PFSK-1 (cell line): ENCODE measurements around the gene FANCC.

Source experiments
- FOXP2 ChIP-seq: optimal IDR thresholded peaks from 2 replicates; pipeline ENCODE3; 2011; ENCODE audit warnings: borderline replicate concordance, control low read depth, inconsistent platforms; ENCODE audit not compliant: insufficient read depth; ENCODE audit errors: extremely low read length, extremely low read depth
- SIN3A ChIP-seq: IDR thresholded peaks from 2 replicates; pipeline ENCODE4 v1.6.1; 2012; ENCODE audit warnings: mild to moderate bottlenecking, low read length, moderate library complexity, borderline replicate concordance; ENCODE audit not compliant: insufficient read depth
- TF ChIP-seq, protein P1 (sequence below), 2 experiments: IDR thresholded peaks; 2 replicates each; pipeline versions ENCODE4 v1.6.1 to v1.8.0; 2011 to 2012; ENCODE audit warnings: low read depth in 2 of 2, low read length in 2 of 2, control low read depth in 1 of 2, inconsistent platforms in 1 of 2, mild to moderate bottlenecking in 1 of 2, moderate library complexity in 1 of 2; ENCODE audit not compliant: insufficient read depth in 1 of 2

DNA sequence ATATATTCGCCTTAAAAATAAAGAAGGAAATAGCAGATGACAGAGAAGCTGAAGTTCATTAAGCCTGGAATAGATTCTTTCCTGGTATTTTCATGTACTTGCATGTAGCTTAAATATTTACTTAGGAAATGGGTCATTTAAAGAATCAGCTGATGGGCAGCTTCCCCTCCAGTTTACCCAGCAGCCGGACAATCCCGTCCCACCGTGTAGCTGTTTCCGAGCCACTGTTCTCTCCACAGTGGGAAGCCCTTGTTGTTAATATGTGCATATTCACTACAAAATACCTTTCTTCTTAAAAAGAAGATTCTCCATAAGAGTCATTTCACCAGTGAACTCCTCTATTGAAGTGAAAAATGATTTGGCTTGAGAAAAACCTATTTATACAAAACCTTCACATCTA lies 187.0 kb downstream of the FANCC start:
- no peak for TF ChIP-seq SIN3A
- TF ChIP-seq FOXP2: no peak
- TF ChIP-seq, protein P1, sequence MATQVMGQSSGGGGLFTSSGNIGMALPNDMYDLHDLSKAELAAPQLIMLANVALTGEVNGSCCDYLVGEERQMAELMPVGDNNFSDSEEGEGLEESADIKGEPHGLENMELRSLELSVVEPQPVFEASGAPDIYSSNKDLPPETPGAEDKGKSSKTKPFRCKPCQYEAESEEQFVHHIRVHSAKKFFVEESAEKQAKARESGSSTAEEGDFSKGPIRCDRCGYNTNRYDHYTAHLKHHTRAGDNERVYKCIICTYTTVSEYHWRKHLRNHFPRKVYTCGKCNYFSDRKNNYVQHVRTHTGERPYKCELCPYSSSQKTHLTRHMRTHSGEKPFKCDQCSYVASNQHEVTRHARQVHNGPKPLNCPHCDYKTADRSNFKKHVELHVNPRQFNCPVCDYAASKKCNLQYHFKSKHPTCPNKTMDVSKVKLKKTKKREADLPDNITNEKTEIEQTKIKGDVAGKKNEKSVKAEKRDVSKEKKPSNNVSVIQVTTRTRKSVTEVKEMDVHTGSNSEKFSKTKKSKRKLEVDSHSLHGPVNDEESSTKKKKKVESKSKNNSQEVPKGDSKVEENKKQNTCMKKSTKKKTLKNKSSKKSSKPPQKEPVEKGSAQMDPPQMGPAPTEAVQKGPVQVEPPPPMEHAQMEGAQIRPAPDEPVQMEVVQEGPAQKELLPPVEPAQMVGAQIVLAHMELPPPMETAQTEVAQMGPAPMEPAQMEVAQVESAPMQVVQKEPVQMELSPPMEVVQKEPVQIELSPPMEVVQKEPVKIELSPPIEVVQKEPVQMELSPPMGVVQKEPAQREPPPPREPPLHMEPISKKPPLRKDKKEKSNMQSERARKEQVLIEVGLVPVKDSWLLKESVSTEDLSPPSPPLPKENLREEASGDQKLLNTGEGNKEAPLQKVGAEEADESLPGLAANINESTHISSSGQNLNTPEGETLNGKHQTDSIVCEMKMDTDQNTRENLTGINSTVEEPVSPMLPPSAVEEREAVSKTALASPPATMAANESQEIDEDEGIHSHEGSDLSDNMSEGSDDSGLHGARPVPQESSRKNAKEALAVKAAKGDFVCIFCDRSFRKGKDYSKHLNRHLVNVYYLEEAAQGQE (IDR thresholded peaks at IDR 0.05; ENCODE audit: insufficient read depth in 1 of 2, low read depth in 2 of 2, low read length in 2 of 2): no peak
